GM12872 (cell line): ENCODE measurements around the gene KPNB1.

Experiments used
- CTCF ChIP-seq: IDR thresholded peaks from 3 replicates; pipeline ENCODE4 v1.5.1; 2011; ENCODE audit warnings: low read depth, mild to moderate bottlenecking, low read length, moderate library complexity; ENCODE audit not compliant: insufficient read depth

Gene KPNB1

GRCh38 chr17:47640076-47640475 is 9.6 kb upstream of the KPNB1 start:
- no peak for TF ChIP-seq CTCF

GRCh38 chr17:47641202-47641601 is 8.5 kb upstream of the KPNB1 start:
- TF ChIP-seq CTCF = no peak

GRCh38 chr17:47643116-47643515 is 6.6 kb upstream of the KPNB1 start:
- TF ChIP-seq CTCF = no peak

GRCh38 chr17:47644324-47644723 is 5.4 kb upstream of the KPNB1 start:
- no peak for TF ChIP-seq CTCF

- TF ChIP-seq CTCF = no peak
Measured at GRCh38 chr17:47649972-47650524, 329 bp downstream of the KPNB1 start.

- TF ChIP-seq CTCF = no peak
Measured at GRCh38 chr17:47650525-47651522, 1.1 kb downstream of the KPNB1 start.

GRCh38 chr17:47651704-47652103 is 2.0 kb downstream of the KPNB1 start:
- no peak for TF ChIP-seq CTCF
